Esophagus mucosa (tissue), 1 donor: ENCODE results near the gene TARS3. TPM values are rescaled to one million over a fixed set of nuclear protein-coding genes. Genes with fewer than 3 reads are reported as not detected.
"Not testable (repeated sequence)": the region's sequence is repeated elsewhere in the genome, so short reads cannot be mapped to it uniquely, and the experiment has no call there.

Experiments used
- ATAC-seq: fragments of 200-7000 bp; cut with Tn5 transposase; one replicate; pipeline ENCODE4 v1.9.1; 2020
- total RNA-seq: library from RNA; stranded (reverse); gene quantifications from one replicate; pipeline ENCODE4 v1.2.4, GENCODE V29; 2023
- donor health status: DM: yes; HTN: yes; CAD: no.

Gene TARS3
- total RNA-seq, 1 donor from 2014 or later: 4.3 TPM

- no peak for ATAC-seq
Observed at GRCh38 chr15:101698314-101698713, 26.0 kb downstream of the TARS3 start.

- no peak for ATAC-seq
Observed at GRCh38 chr15:101697488-101697887, 26.8 kb downstream of the TARS3 start.

DNA sequence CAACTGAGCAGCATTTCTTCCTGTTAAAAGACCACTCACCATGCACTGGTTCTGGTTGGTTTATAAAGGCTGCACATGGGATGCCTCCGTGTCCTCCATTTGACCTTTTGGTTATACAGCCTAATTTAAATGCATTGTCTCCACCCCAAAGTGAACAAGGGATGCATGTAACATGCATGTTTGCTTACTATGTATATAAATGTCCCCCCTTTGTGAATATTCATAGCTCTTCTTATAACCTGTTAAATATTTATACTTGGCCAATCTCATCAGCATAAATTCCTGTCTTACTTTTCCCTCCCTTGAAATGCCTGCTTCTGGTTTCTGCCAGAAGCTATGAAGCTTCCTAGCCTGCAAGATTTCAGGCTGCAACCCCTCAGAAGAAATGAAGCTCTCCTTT, 27.4 kb downstream of the TARS3 start:
- no peak for ATAC-seq

- peak; percentile 43 for ATAC-seq
Observed at GRCh38 chr15:101694261-101694660, 30.0 kb downstream of the TARS3 start.

- ATAC-seq: peak; percentile 76
Observed at GRCh38 chr15:101692801-101693598, 31.3 kb downstream of the TARS3 start.

GRCh38 chr15:101689901-101690300, 34.4 kb downstream of the TARS3 start:
- ATAC-seq: no peak

DNA sequence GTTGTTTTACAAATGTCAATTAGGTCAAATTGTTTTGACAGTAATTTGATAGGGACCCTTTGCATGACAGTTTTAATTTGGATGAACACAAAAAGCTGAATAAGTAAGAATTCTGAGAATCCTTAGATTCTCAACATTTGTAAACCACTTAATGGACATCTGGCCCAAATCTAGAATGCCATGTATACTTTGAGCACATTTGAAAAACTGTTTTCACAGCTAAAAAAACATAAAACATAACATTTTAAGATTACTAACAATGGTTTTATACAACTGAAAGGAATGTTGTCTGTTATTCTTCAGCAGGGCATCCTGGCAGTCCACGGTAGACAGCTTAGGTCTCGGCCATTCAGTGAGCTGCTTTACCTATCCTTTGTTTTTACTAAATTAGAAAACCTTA, 37.6 kb downstream of the TARS3 start:
- no peak for ATAC-seq

DNA sequence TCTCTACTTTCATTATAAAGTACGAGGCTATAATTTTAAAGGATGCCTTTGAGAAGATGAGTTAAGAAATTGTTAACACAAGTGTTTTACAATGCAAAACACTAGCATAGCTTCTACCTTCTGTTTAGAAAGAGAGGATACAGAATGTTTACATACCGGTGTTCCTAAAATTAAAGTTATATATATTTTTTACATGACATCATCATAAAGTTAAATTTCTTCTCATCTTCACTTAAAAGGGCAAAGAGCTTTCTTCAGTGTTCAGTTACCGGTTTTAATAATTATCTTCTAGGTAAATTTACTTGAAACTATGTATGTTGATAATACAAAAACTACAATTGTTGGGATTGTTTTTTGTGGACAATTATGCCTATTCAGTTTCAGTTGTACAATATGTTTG, 39.4 kb downstream of the TARS3 start:
- no peak for ATAC-seq

- peak; percentile 60 for ATAC-seq
Observed at GRCh38 chr15:101684384-101684783, 39.9 kb downstream of the TARS3 start.

GRCh38 chr15:101679806-101680205, 44.5 kb downstream of the TARS3 start:
- ATAC-seq: no peak

- no peak for ATAC-seq
Observed at GRCh38 chr15:101676921-101677329, 47.3 kb downstream of the TARS3 start.

- ATAC-seq: no peak
Observed at GRCh38 chr15:101675796-101676582, 48.3 kb downstream of the TARS3 start.

DNA sequence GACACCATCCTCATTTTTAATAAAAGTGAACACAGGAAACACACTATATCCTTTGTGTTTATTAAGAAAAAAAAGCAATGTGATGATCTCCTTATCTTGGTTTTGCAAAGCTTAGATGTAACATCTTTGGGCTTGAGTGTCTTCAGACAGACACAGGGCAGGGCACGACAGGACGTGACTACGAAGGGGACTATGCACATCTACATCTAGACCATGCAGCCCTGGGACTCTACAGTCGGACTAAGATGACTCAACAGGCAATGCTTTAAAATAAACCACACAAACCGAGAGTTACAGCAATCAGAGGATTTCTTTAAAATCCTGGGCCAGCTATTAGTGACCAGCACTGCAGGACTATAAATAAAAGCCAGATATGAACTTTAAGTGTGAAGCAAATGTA, 49.3 kb downstream of the TARS3 start:
- no peak for ATAC-seq

- ATAC-seq: no peak
Observed at GRCh38 chr15:101672298-101672697, 52.0 kb downstream of the TARS3 start.

GRCh38 chr15:101669744-101670143, 54.5 kb downstream of the TARS3 start:
- no peak for ATAC-seq

DNA sequence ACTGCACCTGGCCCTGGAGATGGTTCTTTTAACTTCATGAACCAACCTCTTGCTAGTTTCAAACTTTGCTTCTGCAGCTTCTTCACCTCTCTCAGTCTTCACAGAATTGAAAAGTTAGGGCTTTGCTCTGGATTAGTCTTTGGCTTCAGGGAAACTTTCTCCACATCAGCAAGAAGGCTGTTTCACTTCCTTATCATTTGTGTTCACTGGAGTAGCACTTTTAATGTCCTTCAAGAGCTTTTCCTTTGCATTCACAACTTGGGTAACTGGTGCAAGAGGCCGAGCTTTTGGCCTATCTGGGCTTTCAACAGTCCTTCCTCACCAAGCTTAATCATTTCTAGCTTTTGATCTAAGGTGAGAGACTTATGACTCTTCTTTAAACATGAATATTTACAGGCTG, 56.4 kb downstream of the TARS3 start:
- no peak for ATAC-seq

- no peak for ATAC-seq
Observed at GRCh38 chr15:101664303-101664913, 59.9 kb downstream of the TARS3 start.

GRCh38 chr15:101662203-101662602, 62.1 kb downstream of the TARS3 start:
- ATAC-seq: no peak

- no peak for ATAC-seq
Observed at GRCh38 chr15:101660005-101660404, 64.3 kb downstream of the TARS3 start.

DNA sequence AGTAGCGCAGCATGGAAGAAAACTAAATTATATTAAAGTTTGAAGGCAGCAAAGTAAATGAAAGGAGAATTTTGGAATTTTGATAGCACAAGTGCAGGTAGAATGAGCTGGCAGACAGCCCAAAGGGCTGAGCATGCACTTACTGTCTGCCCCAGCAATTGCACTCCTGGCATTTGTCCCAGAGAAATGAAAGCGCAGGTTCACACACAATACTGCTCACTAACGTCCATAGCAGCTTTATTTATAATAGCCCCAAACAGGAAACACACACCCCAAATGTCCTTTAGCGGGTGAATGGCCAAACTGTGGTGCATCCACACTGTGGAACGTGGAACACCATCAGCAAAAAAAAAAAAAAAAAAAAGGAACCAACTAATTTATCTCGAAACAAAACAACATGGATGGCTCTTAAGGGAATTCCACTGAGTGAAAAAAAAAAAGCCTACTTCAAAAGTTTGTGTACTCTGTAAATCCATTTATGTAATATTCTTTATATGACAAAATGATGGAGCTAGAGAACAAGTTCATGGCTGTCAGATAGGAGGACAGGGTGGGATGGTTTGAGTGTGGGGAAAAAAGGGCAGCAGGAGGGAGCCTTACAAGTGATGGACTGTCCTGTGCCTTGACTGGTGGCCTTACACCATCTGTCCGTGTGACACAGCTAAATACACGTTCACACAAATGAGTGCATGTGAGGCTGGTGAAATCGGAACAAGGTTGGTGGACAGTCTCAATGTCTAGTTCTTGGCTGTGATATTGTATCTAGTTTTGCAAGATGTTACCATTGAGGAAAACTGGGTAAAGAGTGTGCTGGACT, 66.1 kb downstream of the TARS3 start:
- ATAC-seq: no peak

- no peak for ATAC-seq
Observed at GRCh38 chr15:101657171-101657570, 67.1 kb downstream of the TARS3 start.

DNA sequence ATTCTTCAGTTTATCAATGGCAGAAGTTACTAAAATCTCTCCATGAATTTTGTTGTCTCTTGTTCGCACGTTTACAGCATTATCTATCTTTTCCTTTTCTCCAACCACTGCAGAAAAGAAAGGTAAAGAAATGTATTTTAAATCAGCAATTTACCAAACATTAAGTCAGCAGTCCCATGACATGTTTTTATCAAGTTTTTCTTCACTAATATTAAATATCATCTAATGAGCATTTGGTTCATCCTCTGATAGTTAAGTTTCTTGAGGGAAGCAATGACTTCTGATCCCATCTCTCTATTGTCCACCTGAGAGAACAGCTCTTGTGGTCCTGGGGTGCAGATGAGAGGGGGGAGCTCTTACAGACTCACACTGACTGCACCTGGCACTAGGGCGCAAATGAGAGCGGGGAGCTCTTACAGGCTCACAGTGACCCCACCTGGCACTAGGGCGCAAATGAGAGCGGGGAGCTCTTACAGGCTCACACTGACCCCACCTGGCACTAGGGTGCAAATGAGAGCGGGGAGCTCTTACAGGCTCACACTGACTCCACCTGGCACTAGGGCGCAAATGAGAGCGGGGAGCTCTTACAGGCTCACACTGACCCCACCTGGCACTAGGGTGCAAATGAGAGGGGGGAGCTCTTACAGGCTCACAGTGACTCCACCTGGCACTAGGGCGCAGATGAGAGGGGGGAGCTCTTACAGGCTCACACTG, 69.5 kb downstream of the TARS3 start:
- ATAC-seq: not testable (repeated sequence)
